Panc1 (cell line): ENCODE data around the gene TMEM202. TPM values are rescaled to one million over a fixed set of nuclear protein-coding genes. Genes with fewer than 3 reads are reported as not detected.

Experiments used
- ATAC-seq: fragments of 200-7000 bp; cut with Tn5 transposase; 2 replicates; pipeline ENCODE4 v1.9.1; 2020; ENCODE audit warnings: mild to moderate bottlenecking, moderate library complexity
- BruUV-seq: library from RNA; stranded (reverse); fragments of 400-500 nt; replicated peaks from 2 replicates; lab custom pipeline; 2021; lab: Mats Ljungman, UMichigan
- CTCF ChIA-PET: fragments of 300-600 bp; sonication (Branson Sonifier 250); formaldehyde crosslinking; loops from one replicate; lab custom pipeline; 2022; ENCODE audit warnings: antibody characterized with exemption; lab: Charles Lee
- POLR2A ChIA-PET: fragments of 300-600 bp; sonication (Branson Sonifier 250); formaldehyde crosslinking; loops from one replicate; lab custom pipeline; 2022; ENCODE audit warnings: antibody characterized with exemption; lab: Charles Lee
- DNase-seq: peaks from one replicate; pipeline ENCODE4 v3.0.0-alpha.2; 2010; ENCODE audit warnings: low read depth, low spot score
- H3K27ac ChIP-seq: 2 replicates; pipeline ENCODE4 v1.5.1; 2011; ENCODE audit warnings: mild to moderate bottlenecking, low read length, inconsistent platforms
- H3K27me3 ChIP-seq: fragments of 200-500 bp; sonication (Bioruptor generic); 2 replicates; pipeline ENCODE4 v1.6.0; 2014; ENCODE audit warnings: low read length, inconsistent platforms; ENCODE audit not compliant: control insufficient read depth, insufficient read depth
- H3K36me3 ChIP-seq: fragments of 200-500 bp; sonication (Bioruptor generic); 2 replicates; pipeline ENCODE4 v1.5.1; 2014; ENCODE audit warnings: inconsistent platforms, mild to moderate bottlenecking, low read length, moderate library complexity; ENCODE audit not compliant: control insufficient read depth, insufficient read depth
- H3K4me1 ChIP-seq: 2 replicates; pipeline ENCODE4 v1.5.1; 2011; ENCODE audit warnings: inconsistent platforms, mild to moderate bottlenecking, low read length, moderate library complexity; ENCODE audit not compliant: control insufficient read depth, insufficient read depth
- H3K4me3 ChIP-seq, 2 experiments: 2 replicates each; pipeline ENCODE4 v1.5.1; 2011 to 2012; ENCODE audit warnings: low read depth in 2 of 2, low read length in 2 of 2, mild to moderate bottlenecking in 2 of 2, inconsistent platforms in 1 of 2, moderate library complexity in 1 of 2
- H3K9me3 ChIP-seq: fragments of 200-500 bp; sonication (Bioruptor generic); 2 replicates; pipeline ENCODE4 v1.5.1; 2014; ENCODE audit warnings: low read depth, mild to moderate bottlenecking, inconsistent platforms, low read length, moderate library complexity; ENCODE audit not compliant: control insufficient read depth, insufficient read depth
- POLR2AphosphoS5 ChIP-seq: IDR thresholded peaks from 2 replicates; pipeline ENCODE4 v1.6.1; 2012; ENCODE audit warnings: mild to moderate bottlenecking, low read depth, low read length, moderate library complexity
- SIN3A ChIP-seq: IDR thresholded peaks from 2 replicates; pipeline ENCODE4 v1.6.1; 2012; ENCODE audit warnings: low read depth, mild to moderate bottlenecking, low read length, moderate library complexity, borderline replicate concordance; ENCODE audit not compliant: insufficient read depth
- TCF7L2 ChIP-seq: IDR thresholded peaks from 2 replicates; pipeline ENCODE4 v1.6.1; 2011; ENCODE audit warnings: mild to moderate bottlenecking, low read depth, low read length, inconsistent platforms
- in situ Hi-C: cut with HindIII; loops from 2 replicates; pipeline ENCODE4 v1.10.0; 2016; ENCODE audit warnings: low sequenced_read_pairs, low pct_unique_long_range_greater_than_20kb
- intact Hi-C: fragments of 100-400 bp; cut with micrococcal nuclease; formaldehyde crosslinking; loops from one replicate; pipeline ENCODE4 v1.10.0; 2022; ENCODE audit not compliant: unreplicated experiment
- total RNA-seq: library from RNA; stranded (reverse); gene quantifications from one replicate; pipeline ENCODE4 v1.2.1, GENCODE V29; 2021; ENCODE audit not compliant: unreplicated experiment
- TF ChIP-seq, protein P1 (sequence below), 2 experiments: IDR thresholded peaks; 2 replicates each; pipeline ENCODE4 v1.6.1; 2011 to 2012; ENCODE audit warnings: low read depth in 2 of 2, control low read depth in 1 of 2, low read length in 1 of 2, mild to moderate bottlenecking in 1 of 2, moderate library complexity in 1 of 2; ENCODE audit not compliant: insufficient read depth in 1 of 2
- TF ChIP-seq, protein P2 (sequence below): fragments of 450-650 bp; IDR thresholded peaks from 2 replicates; pipeline ENCODE4 v1.5.1; 2017; ENCODE audit warnings: mild to moderate bottlenecking

Gene TMEM202
- total RNA-seq, 1 experiment from 2014 or later: not detected

DNA sequence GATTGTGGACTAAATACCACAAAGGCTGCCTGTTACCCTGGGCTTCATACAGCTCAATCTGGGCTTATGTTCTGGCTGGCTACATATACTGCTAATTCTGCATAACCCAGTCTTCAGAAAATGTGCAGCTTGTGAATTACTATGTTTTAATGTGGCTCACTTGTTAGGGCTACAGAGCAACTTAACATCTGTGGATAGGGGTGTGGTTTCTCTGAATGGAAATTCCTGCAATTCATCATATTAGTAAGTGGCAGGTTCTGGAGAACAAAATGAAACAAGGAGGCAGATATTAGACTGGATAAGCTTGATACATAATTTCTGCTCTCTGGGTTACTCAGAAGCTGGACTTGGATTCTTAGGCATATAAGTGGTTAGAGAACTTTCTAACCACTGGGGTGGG lies 6.7 kb downstream of the TMEM202 start:
- CTCF ChIA-PET: no interaction called here
- in situ Hi-C loops: no loop called here

DNA sequence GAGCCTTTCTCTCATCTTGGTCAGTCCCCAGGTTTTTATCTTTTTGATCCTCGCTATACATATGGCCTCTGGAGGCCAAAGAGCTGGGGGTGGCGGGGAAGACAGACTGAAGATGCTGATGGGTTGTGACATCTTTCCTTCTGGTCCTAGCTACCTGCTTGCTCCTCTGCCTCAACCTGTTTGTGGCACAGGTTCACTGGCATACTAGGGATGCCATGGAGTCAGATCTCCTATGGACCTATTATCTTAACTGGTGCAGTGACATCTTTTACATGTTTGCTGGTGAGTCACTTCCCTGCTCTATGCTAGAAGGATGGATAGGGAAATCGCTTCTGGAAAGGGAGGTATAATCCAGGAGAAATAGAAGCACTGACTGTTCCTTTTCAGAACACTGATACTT lies 8.8 kb downstream of the TMEM202 start:
- peaks cover 29% of the 10 kb centered on the region for H3K27me3 ChIP-seq
- H3K27ac ChIP-seq: no peak overlapping the region
- H3K4me1 ChIP-seq: no peaks in the 10 kb centered on the region
- ChIA-PET POLR2A (no interaction called here), CTCF (no interaction called here)
- no peaks in the 10 kb centered on the region for H3K9me3 ChIP-seq
- H3K4me3 ChIP-seq: no peak overlapping the region
- intact Hi-C loops (no loop called here), in situ Hi-C loops (no loop called here)
- H3K36me3 ChIP-seq: no peaks in the 10 kb centered on the region
- DNase-seq: no peak
- ATAC-seq: no peak
- BruUV-seq: no TSS peak
- TF ChIP-seq, protein P1, sequence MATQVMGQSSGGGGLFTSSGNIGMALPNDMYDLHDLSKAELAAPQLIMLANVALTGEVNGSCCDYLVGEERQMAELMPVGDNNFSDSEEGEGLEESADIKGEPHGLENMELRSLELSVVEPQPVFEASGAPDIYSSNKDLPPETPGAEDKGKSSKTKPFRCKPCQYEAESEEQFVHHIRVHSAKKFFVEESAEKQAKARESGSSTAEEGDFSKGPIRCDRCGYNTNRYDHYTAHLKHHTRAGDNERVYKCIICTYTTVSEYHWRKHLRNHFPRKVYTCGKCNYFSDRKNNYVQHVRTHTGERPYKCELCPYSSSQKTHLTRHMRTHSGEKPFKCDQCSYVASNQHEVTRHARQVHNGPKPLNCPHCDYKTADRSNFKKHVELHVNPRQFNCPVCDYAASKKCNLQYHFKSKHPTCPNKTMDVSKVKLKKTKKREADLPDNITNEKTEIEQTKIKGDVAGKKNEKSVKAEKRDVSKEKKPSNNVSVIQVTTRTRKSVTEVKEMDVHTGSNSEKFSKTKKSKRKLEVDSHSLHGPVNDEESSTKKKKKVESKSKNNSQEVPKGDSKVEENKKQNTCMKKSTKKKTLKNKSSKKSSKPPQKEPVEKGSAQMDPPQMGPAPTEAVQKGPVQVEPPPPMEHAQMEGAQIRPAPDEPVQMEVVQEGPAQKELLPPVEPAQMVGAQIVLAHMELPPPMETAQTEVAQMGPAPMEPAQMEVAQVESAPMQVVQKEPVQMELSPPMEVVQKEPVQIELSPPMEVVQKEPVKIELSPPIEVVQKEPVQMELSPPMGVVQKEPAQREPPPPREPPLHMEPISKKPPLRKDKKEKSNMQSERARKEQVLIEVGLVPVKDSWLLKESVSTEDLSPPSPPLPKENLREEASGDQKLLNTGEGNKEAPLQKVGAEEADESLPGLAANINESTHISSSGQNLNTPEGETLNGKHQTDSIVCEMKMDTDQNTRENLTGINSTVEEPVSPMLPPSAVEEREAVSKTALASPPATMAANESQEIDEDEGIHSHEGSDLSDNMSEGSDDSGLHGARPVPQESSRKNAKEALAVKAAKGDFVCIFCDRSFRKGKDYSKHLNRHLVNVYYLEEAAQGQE (IDR thresholded peaks at IDR 0.05; ENCODE audit: insufficient read depth in 1 of 2, low read depth in 2 of 2, low read length in 1 of 2): no peak
- TF ChIP-seq, protein P2, sequence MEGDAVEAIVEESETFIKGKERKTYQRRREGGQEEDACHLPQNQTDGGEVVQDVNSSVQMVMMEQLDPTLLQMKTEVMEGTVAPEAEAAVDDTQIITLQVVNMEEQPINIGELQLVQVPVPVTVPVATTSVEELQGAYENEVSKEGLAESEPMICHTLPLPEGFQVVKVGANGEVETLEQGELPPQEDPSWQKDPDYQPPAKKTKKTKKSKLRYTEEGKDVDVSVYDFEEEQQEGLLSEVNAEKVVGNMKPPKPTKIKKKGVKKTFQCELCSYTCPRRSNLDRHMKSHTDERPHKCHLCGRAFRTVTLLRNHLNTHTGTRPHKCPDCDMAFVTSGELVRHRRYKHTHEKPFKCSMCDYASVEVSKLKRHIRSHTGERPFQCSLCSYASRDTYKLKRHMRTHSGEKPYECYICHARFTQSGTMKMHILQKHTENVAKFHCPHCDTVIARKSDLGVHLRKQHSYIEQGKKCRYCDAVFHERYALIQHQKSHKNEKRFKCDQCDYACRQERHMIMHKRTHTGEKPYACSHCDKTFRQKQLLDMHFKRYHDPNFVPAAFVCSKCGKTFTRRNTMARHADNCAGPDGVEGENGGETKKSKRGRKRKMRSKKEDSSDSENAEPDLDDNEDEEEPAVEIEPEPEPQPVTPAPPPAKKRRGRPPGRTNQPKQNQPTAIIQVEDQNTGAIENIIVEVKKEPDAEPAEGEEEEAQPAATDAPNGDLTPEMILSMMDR: no peak
- TF ChIP-seq POLR2AphosphoS5 (no peak), SIN3A (no peak), TCF7L2 (no peak)

More for the DNA sequence above, 6.7 kb downstream of the TMEM202 start:
- Histone ChIP-seq H3K27ac (no peak overlapping the region), H3K36me3 (no peaks in the 10 kb centered on the region), H3K4me3 (no peak overlapping the region), H3K9me3 (no peaks in the 10 kb centered on the region), H3K27me3 (peaks cover 29% of the 10 kb centered on the region), H3K4me1 (no peaks in the 10 kb centered on the region)
- intact Hi-C loops: no loop called here
- no peak for ATAC-seq
- POLR2A ChIA-PET: interaction anchor here (1.7 kb wide), 1 partner anchor 11 kb away, joined by 4 read pairs; no protein-coding TSS in a partner anchor
- no peak for DNase-seq
- TF ChIP-seq TCF7L2: no peak
- TF ChIP-seq, protein P2: no peak
- no peak for TF ChIP-seq SIN3A
- no peak for TF ChIP-seq POLR2AphosphoS5
- TF ChIP-seq, protein P1 (IDR thresholded peaks at IDR 0.05; ENCODE audit: insufficient read depth in 1 of 2, low read depth in 2 of 2, low read length in 1 of 2): no peak
- no TSS peak for BruUV-seq
